Embryonic facial prominence (tissue), 1 donor: Measurements from ENCODE around the gene PNPLA6.

Experiments used
- DNase-seq: peaks from one replicate; pipeline ENCODE4 v3.0.0-alpha.2; 2016; ENCODE audit errors: extremely low spot score

Gene PNPLA6

GRCh38 chr19:7535047-7535997, at the start of gene PNPLA6:
Gene PNPLA6 (plus strand): TSS chr19:7535717. CDS start chr19:7535789, 72 bp downstream.
- DNase-seq: peak; percentile 84

GRCh38 chr19:7486923-7487322, 48.6 kb upstream of the PNPLA6 start:
- DNase-seq: no peak

GRCh38 chr19:7488736-7489353, 46.7 kb upstream of the PNPLA6 start, which contains the start of gene PEX11G:
Gene PEX11G (minus strand): TSS chr19:7489035. CDS start chr19:7489010, 25 bp downstream.
- peak; percentile 83 for DNase-seq

- no peak for DNase-seq
Observed at GRCh38 chr19:7489609-7490044, 45.9 kb upstream of the PNPLA6 start.

GRCh38 chr19:7492142-7492541, 43.4 kb upstream of the PNPLA6 start:
- DNase-seq: no peak

- DNase-seq: no peak
Observed at GRCh38 chr19:7492558-7492957, 43.0 kb upstream of the PNPLA6 start.

GRCh38 chr19:7494416-7495098, 41.0 kb upstream of the PNPLA6 start:
- DNase-seq: no peak

- no peak for DNase-seq
Observed at GRCh38 chr19:7497292-7497691, 38.2 kb upstream of the PNPLA6 start.

GRCh38 chr19:7500811-7501450, 34.6 kb upstream of the PNPLA6 start:
- no peak for DNase-seq

GRCh38 chr19:7502552-7502951, 33.0 kb upstream of the PNPLA6 start:
- DNase-seq: no peak

- no peak for DNase-seq
Observed at GRCh38 chr19:7504684-7505083, 30.8 kb upstream of the PNPLA6 start.

- no peak for DNase-seq
Observed at GRCh38 chr19:7505288-7505681, 30.2 kb upstream of the PNPLA6 start.

GRCh38 chr19:7505682-7506384, 29.7 kb upstream of the PNPLA6 start:
- no peak for DNase-seq

GRCh38 chr19:7506385-7507328, 28.9 kb upstream of the PNPLA6 start:
- no peak for DNase-seq

- DNase-seq: no peak
Observed at GRCh38 chr19:7507884-7508283, 27.6 kb upstream of the PNPLA6 start.

- DNase-seq: no peak
Observed at GRCh38 chr19:7509625-7510024, 25.9 kb upstream of the PNPLA6 start.

- DNase-seq: no peak
Observed at GRCh38 chr19:7512400-7512851, 23.1 kb upstream of the PNPLA6 start.

GRCh38 chr19:7513809-7514642, 21.5 kb upstream of the PNPLA6 start:
- DNase-seq: no peak

GRCh38 chr19:7515110-7515644, 20.3 kb upstream of the PNPLA6 start:
- no peak for DNase-seq
